K562 (cell line): ENCODE results near the gene GLI3. TPM values are rescaled to one million over a fixed set of nuclear protein-coding genes. Genes with fewer than 3 reads are reported as not detected.

Experiments used
- ATAC-seq: fragments of 200-7000 bp; cut with Tn5 transposase; 3 replicates; pipeline ENCODE4 v1.9.1; 2020; ENCODE audit warnings: moderate library complexity
- BruUV-seq: library from RNA; stranded (reverse); fragments of 400-500 nt; replicated peaks from 2 replicates; lab custom pipeline; 2021; lab: Mats Ljungman, UMichigan
- CTCF ChIA-PET: fragments of 300-600 bp; formaldehyde crosslinking; extraction: SDS; loops from one replicate; lab custom pipeline; 2021; ENCODE audit warnings: low intra/inter-chr PET ratio; lab: Yijun Ruan, JAX
- POLR2A ChIA-PET: fragments of 300-600, 350-650 bp; sonication (Branson Sonifier 250); formaldehyde crosslinking; extraction: SDS; loops from one replicate; lab custom pipeline; 2021; ENCODE audit warnings: antibody characterized with exemption, inconsistent platforms; lab: Yijun Ruan, JAX
- DNase-seq, 4 experiments: peaks; one replicate each; pipeline versions ENCODE4 v3.0.0 to v3.0.0-alpha.2; 2011 to 2018; ENCODE audit warnings: low spot score in 3 of 4, mixed read lengths in 3 of 4; ENCODE audit errors: extremely low read depth in 1 of 4
- FAIRE-seq: peaks from 2 replicates; lab custom pipeline; 2011; peaks lifted over from hg19 to GRCh38; lab: Jason Lieb, UNC
- H2AFZ ChIP-seq: 2 replicates; pipeline ENCODE4 v1.6.0; 2011; ENCODE audit warnings: low read depth, low read length, control low read depth, inconsistent platforms
- H3K27ac ChIP-seq: fragments of 200-600 bp; 3 replicates; pipeline ENCODE4 v1.8.0; 2011; ENCODE audit warnings: low read depth, mild to moderate bottlenecking, control low read depth, inconsistent platforms, low read length, moderate library complexity, mixed read lengths; ENCODE audit errors: extremely low read depth
- H3K27me3 ChIP-seq, 2 experiments: fragments of 300-600 bp in 1 of 2; 2 replicates in 1 of 2; 3 replicates in 1 of 2; pipeline versions ENCODE4 v1.6.0 to v1.8.0; 2011; ENCODE audit warnings: inconsistent platforms in 2 of 2, low read length in 2 of 2, mild to moderate bottlenecking in 1 of 2, mixed read lengths in 1 of 2, moderate library complexity in 1 of 2; ENCODE audit not compliant: control insufficient read depth in 2 of 2, insufficient read depth in 2 of 2
- H3K36me3 ChIP-seq: fragments of 300-600 bp; 3 replicates; pipeline ENCODE4 v1.8.0; 2011; ENCODE audit warnings: mild to moderate bottlenecking, low read length, inconsistent platforms; ENCODE audit not compliant: control insufficient read depth, insufficient read depth
- H3K4me1 ChIP-seq, 2 experiments: fragments of 200-600 bp in 1 of 2; replicated peaks in 1 of 2; 2 replicates in 1 of 2; 3 replicates in 1 of 2; pipeline versions ENCODE4 v1.5.1 to v1.8.0; 2011; ENCODE audit warnings: inconsistent platforms in 2 of 2, low read length in 2 of 2, mild to moderate bottlenecking in 1 of 2, mixed read lengths in 1 of 2, moderate library complexity in 1 of 2; ENCODE audit not compliant: control insufficient read depth in 2 of 2, insufficient read depth in 2 of 2
- H3K4me2 ChIP-seq: 2 replicates; pipeline ENCODE4 v1.6.1; 2011; ENCODE audit warnings: low read length, control low read depth, inconsistent platforms, mixed read lengths; ENCODE audit not compliant: insufficient read depth
- H3K4me3 ChIP-seq: fragments of 200-600 bp; sonication (generic), shearing (Covaris generic); 2 replicates; pipeline ENCODE4 v1.5.1; 2016; ENCODE audit warnings: control low read depth, inconsistent platforms
- H3K79me2 ChIP-seq: fragments of 200-600 bp; 3 replicates; pipeline ENCODE4 v1.8.0; 2011; ENCODE audit warnings: low read length, inconsistent platforms; ENCODE audit not compliant: control insufficient read depth, insufficient read depth
- H3K9ac ChIP-seq, 2 experiments: 2 replicates each; pipeline versions ENCODE4 v1.6.0 to v1.6.1; 2011; ENCODE audit warnings: low read depth in 2 of 2, low read length in 2 of 2, control low read depth in 1 of 2, inconsistent platforms in 1 of 2, mild to moderate bottlenecking in 1 of 2, mixed read lengths in 1 of 2; ENCODE audit not compliant: insufficient read depth in 1 of 2
- H3K9me1 ChIP-seq: one replicate; pipeline ENCODE4 v1.6.0; 2011; ENCODE audit warnings: inconsistent platforms, mild to moderate bottlenecking, low read length, moderate library complexity; ENCODE audit not compliant: control insufficient read depth, insufficient read depth
- H3K9me3 ChIP-seq: replicated peaks from 2 replicates; pipeline ENCODE4 v1.5.1; 2011; ENCODE audit warnings: low read depth, low read length, inconsistent platforms; ENCODE audit not compliant: control insufficient read depth, insufficient read depth
- H4K20me1 ChIP-seq: replicated peaks from 2 replicates; pipeline ENCODE4 v1.6.1; 2011; ENCODE audit warnings: low read length, inconsistent platforms, mixed read lengths; ENCODE audit not compliant: control insufficient read depth, insufficient read depth
- BDP1 ChIP-seq: IDR thresholded peaks from 3 replicates; pipeline ENCODE4 v1.6.1; 2011; ENCODE audit not compliant: insufficient read length, insufficient read depth
- CTBP1 ChIP-seq: fragments of 450-650 bp; IDR thresholded peaks from 2 replicates; pipeline ENCODE4 v1.6.1; 2016; ENCODE audit warnings: borderline replicate concordance
- STAG1 ChIP-seq: sonication (generic); formaldehyde crosslinking; IDR thresholded peaks from 2 replicates; pipeline ENCODE4 v1.5.0; 2020; ENCODE audit warnings: missing genetic modification reagents, borderline replicate concordance
- ZBTB1 ChIP-seq: sonication (generic); formaldehyde crosslinking; IDR thresholded peaks from 2 replicates; pipeline ENCODE4 v1.8.1; 2023; ENCODE audit warnings: missing genetic modification reagents, low read depth, mild to moderate bottlenecking, borderline replicate concordance
- ZC3H4 ChIP-seq: sonication (generic); formaldehyde crosslinking; IDR thresholded peaks from 2 replicates; pipeline ENCODE4 v1.9.0; 2021; ENCODE audit warnings: missing genetic modification reagents, borderline replicate concordance
- ZNF79 ChIP-seq: fragments of 250-450 bp; sonication (Bioruptor Pico); IDR thresholded peaks from 2 replicates; pipeline ENCODE4 v1.4.0; 2020; ENCODE audit warnings: low read depth, mild to moderate bottlenecking, moderate library complexity
- in situ Hi-C: fragments of 300-500 bp; cut with MboI; formaldehyde crosslinking; loops from 4 replicates; pipeline ENCODE4 v1.15.0; 2018; ENCODE audit warnings: inconsistent platforms, mixed read lengths
- intact Hi-C: fragments of 100-400 bp; cut with micrococcal nuclease; formaldehyde crosslinking; loops from 2 replicates; pipeline ENCODE4 v1.14.2; 2022
- polyA plus RNA-seq, 8 experiments: library from polyadenylated mRNA; depleted of rRNA in 4 of 8; stranded (reverse) in 5 of 8; unstranded in 3 of 8; fragments of >200 nt; fragmentation: Nextera tagmentation in 2 of 8; fragmentation: Illumina TruSeq in 1 of 8; extraction: Ambion mirVana in 2 of 8; extraction: Trizol in 1 of 8; gene quantifications; 2 replicates each; pipeline versions ENCODE4 v1.2.1 to v1.2.3, GENCODE V29; 2011 to 2014; ENCODE audit warnings: inconsistent platforms in 1 of 8, missing spikeins in 1 of 8
- total RNA-seq, 7 experiments: library from RNA; depleted of rRNA in 6 of 7; stranded (reverse); fragments of >200 nt in 6 of 7; fragmentation: Illumina TruSeq in 2 of 7; extraction: Trizol in 2 of 7; gene quantifications; 2 replicates each; pipeline versions ENCODE4 v1.2.1 to v1.2.3, GENCODE V29; 2011 to 2021; ENCODE audit warnings: low replicate concordance in 1 of 7
- TF ChIP-seq, protein P1 (sequence below): sonication (generic); formaldehyde crosslinking; IDR thresholded peaks from 2 replicates; pipeline ENCODE4 v1.8.0; 2023; ENCODE audit warnings: mild to moderate bottlenecking, missing genetic modification reagents

The GLI3 gene
- total and polyA plus RNA-seq, 9 of the 15 experiments (the other 6 are each of a cell fraction or from before 2014, with no cell fraction given) = 0.01 to 0.18 (median 0.07) TPM; not detected in 6

DNA sequence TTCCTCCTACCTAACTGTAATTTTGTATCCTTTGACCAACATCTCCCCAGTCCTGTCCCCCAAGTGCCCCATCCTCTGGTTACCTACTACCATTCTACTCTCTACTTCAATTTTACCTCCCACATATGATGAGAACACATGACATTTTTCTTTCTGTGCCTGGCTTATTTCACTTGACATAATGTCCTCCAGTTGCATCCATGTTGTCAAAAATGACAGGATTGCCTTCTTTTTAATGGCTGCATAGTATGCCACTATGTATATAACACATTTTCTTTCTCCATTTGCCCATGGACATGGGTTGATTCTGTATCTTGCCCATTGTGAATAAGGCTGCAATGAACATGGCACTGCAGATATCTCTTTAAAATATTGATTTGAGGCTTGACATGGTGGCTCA is 33.7 kb downstream of the GLI3 start:
- FAIRE-seq = no peak
- Histone ChIP-seq H4K20me1 (no peaks in the 10 kb centered on the region), H3K27ac (no peak overlapping the region), H3K36me3 (no peaks in the 10 kb centered on the region), H3K9me1 (no peaks in the 10 kb centered on the region), H3K4me3 (no peak overlapping the region), H3K27me3 (peaks cover under 1 to 2% of the 10 kb centered on the region in 2 experiments; a peak in 1 of 5 replicates), H3K79me2 (no peaks in the 10 kb centered on the region), H3K4me2 (no peak overlapping the region), H3K4me1 (no peaks in the 10 kb centered on the region), H2AFZ (no peak overlapping the region), H3K9me3 (no peaks in the 10 kb centered on the region), H3K9ac (no peak overlapping the region)
- in situ Hi-C loops (no loop called here), intact Hi-C loops (no loop called here)
- TF ChIP-seq BDP1 (no peak), ZC3H4 (CRISPR knock-in tag) (no peak), CTBP1 (no peak), STAG1 (CRISPR knock-in tag) (no peak), ZBTB1 (CRISPR knock-in tag) (no peak), ZNF79 (CRISPR knock-in tag) (no peak)
- TF ChIP-seq, protein P1, sequence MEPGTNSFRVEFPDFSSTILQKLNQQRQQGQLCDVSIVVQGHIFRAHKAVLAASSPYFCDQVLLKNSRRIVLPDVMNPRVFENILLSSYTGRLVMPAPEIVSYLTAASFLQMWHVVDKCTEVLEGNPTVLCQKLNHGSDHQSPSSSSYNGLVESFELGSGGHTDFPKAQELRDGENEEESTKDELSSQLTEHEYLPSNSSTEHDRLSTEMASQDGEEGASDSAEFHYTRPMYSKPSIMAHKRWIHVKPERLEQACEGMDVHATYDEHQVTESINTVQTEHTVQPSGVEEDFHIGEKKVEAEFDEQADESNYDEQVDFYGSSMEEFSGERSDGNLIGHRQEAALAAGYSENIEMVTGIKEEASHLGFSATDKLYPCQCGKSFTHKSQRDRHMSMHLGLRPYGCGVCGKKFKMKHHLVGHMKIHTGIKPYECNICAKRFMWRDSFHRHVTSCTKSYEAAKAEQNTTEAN (CRISPR knock-in tag) = no peak
- DNase-seq = no peak
- ChIA-PET CTCF (no interaction called here), POLR2A (no interaction called here)
- no peak for ATAC-seq
- no TSS peak for BruUV-seq
